ENCODE data around the gene RFXANK. TPM values are rescaled to one million over a fixed set of nuclear protein-coding genes. Genes with fewer than 3 reads are reported as not detected.

The RFXANK gene
- total and polyA plus RNA-seq, 7 donors: 34.2 to 91.7 (median 56.1) TPM

GRCh38 chr19:19152668-19153384, 39.2 kb upstream of the RFXANK start:
- Histone ChIP-seq H3K9me3 (no peaks in the 10 kb centered on the region), H3K27me3 (no peaks in the 10 kb centered on the region), H3K4me1 (no peaks in the 10 kb centered on the region), H3K27ac (no peak overlapping the region), H3K4me3 (no peak overlapping the region), H3K36me3 (peaks cover 0 to 16% (median 7%) of the 10 kb centered on the region in 4 donors)
- DNase-seq: no peak
- 86 to 88% methylated on average over 13 of the region's 13 CpGs for WGBS, 2 donors
- intact Hi-C loops (cut with DNase I): no loop called here
- TF ChIP-seq CTCF (IDR thresholded peaks at IDR 0.05) (no peak), POLR2AphosphoS5 (IDR thresholded peaks at IDR 0.05) (no peak), POLR2A (IDR thresholded peaks at IDR 0.05) (no peak), EP300 (IDR thresholded peaks at IDR 0.05) (no peak)

GRCh38 chr19:19154768-19155494, 37.1 kb upstream of the RFXANK start:
- intact Hi-C loops (cut with DNase I): no loop called here
- Histone ChIP-seq H3K9me3 (no peaks in the 10 kb centered on the region), H3K4me1 (no peaks in the 10 kb centered on the region), H3K36me3 (peaks cover 0 to 11% (median 0%) of the 10 kb centered on the region in 4 donors), H3K4me3 (no peak overlapping the region), H3K27me3 (no peaks in the 10 kb centered on the region), H3K27ac (no peak overlapping the region)
- TF ChIP-seq POLR2AphosphoS5 (IDR thresholded peaks at IDR 0.05) (no peak), EP300 (IDR thresholded peaks at IDR 0.05) (no peak), CTCF (IDR thresholded peaks at IDR 0.05) (no peak), POLR2A (IDR thresholded peaks at IDR 0.05) (no peak)
- DNase-seq: no peak
- WGBS, 2 donors: 91 to 96% methylated on average over 6 of the region's 6 CpGs

GRCh38 chr19:19155495-19156219, 36.4 kb upstream of the RFXANK start:
- Histone ChIP-seq H3K27ac (no peak overlapping the region), H3K9me3 (no peaks in the 10 kb centered on the region), H3K4me1 (no peaks in the 10 kb centered on the region), H3K4me3 (no peak overlapping the region), H3K27me3 (no peaks in the 10 kb centered on the region), H3K36me3 (peaks cover 0 to 11% (median 0%) of the 10 kb centered on the region in 4 donors)
- no peak for TF ChIP-seq POLR2A (IDR thresholded peaks at IDR 0.05)
- TF ChIP-seq CTCF (IDR thresholded peaks at IDR 0.05): no peak
- TF ChIP-seq POLR2AphosphoS5 (IDR thresholded peaks at IDR 0.05): no peak
- no peak for TF ChIP-seq EP300 (IDR thresholded peaks at IDR 0.05)
- no peak for DNase-seq
- WGBS, 2 donors: 75 to 89% methylated on average over 10 of the region's 10 CpGs
- intact Hi-C loops (cut with DNase I): no loop called here

- no peak for DNase-seq
- TF ChIP-seq EP300 (IDR thresholded peaks at IDR 0.05) (no peak), CTCF (IDR thresholded peaks at IDR 0.05) (no peak), POLR2AphosphoS5 (IDR thresholded peaks at IDR 0.05) (no peak), POLR2A (IDR thresholded peaks at IDR 0.05) (no peak)
- Histone ChIP-seq H3K4me1 (no peaks in the 10 kb centered on the region), H3K36me3 (peaks cover 0 to 11% (median 0%) of the 10 kb centered on the region in 4 donors), H3K27me3 (no peaks in the 10 kb centered on the region), H3K9me3 (no peaks in the 10 kb centered on the region), H3K27ac (no peak overlapping the region), H3K4me3 (no peak overlapping the region)
- intact Hi-C loops (cut with DNase I): no loop called here
- WGBS, 2 donors: 79 to 84% methylated on average over 6 of the region's 6 CpGs
Measured at GRCh38 chr19:19157808-19158207, 34.2 kb upstream of the RFXANK start.

Measured in sigmoid colon (tissue), 7 donors.